ENCODE results near the gene TDRD12.
A peak's percentile ranks its signal among the peaks of the same experiment; 100 is the strongest.

- no peak for TF ChIP-seq REST (IDR thresholded peaks at IDR 0.05; ENCODE audit: insufficient read depth in 1 of 2, low read depth in 2 of 2, low read length in 2 of 2)
- TF ChIP-seq TAF1 (IDR thresholded peaks at IDR 0.05; ENCODE audit: borderline replicate concordance, insufficient read depth, low read length) = peak; percentile 60; the same call in 1 of the 2 replicates
- TF ChIP-seq POLR2AphosphoS5 (IDR thresholded peaks at IDR 0.05; ENCODE audit: low read depth, low read length) = no peak; the same call in 1 of the 2 replicates
- TF ChIP-seq SIN3A (IDR thresholded peaks at IDR 0.05; ENCODE audit: borderline replicate concordance, insufficient read depth, low read length) = no peak
- peak; percentile 6 for TF ChIP-seq FOXP2 (optimal IDR thresholded peaks at IDR 0.05; ENCODE audit: borderline replicate concordance, extremely low read depth, extremely low read length, insufficient read depth)
Observed at GRCh38 chr19:32674931-32675719, 44.4 kb upstream of the TDRD12 start, which contains the start of gene ANKRD27.
